Osteocyte (in vitro differentiated cells): Measurements from ENCODE around the gene LFNG. TPM values are rescaled to one million over a fixed set of nuclear protein-coding genes. Genes with fewer than 3 reads are reported as not detected.

Experiments
- DNase-seq: peaks from one replicate; pipeline ENCODE4 v3.0.0; 2021; ENCODE audit warnings: mixed read lengths; ENCODE audit not compliant: unreplicated experiment; ENCODE audit errors: extremely low spot score
- H3K27ac Mint-ChIP-seq: one replicate; pipeline ENCODE4 v1.8.0; 2021; ENCODE audit warnings: mild to moderate bottlenecking, mixed read lengths; ENCODE audit not compliant: unreplicated experiment
- H3K27me3 Mint-ChIP-seq: one replicate; pipeline ENCODE4 v1.8.0; 2021; ENCODE audit warnings: mixed read lengths; ENCODE audit not compliant: unreplicated experiment
- H3K36me3 Mint-ChIP-seq: one replicate; pipeline ENCODE4 v1.8.0; 2021; ENCODE audit warnings: mixed read lengths; ENCODE audit not compliant: unreplicated experiment
- H3K4me1 Mint-ChIP-seq: one replicate; pipeline ENCODE4 v1.8.0; 2021; ENCODE audit warnings: mixed read lengths; ENCODE audit not compliant: unreplicated experiment
- H3K4me3 Mint-ChIP-seq: one replicate; pipeline ENCODE4 v1.8.0; 2021; ENCODE audit warnings: mild to moderate bottlenecking, moderate library complexity, mixed read lengths; ENCODE audit not compliant: unreplicated experiment
- H3K9me3 Mint-ChIP-seq: one replicate; pipeline ENCODE4 v1.8.0; 2021; ENCODE audit warnings: mixed read lengths; ENCODE audit not compliant: unreplicated experiment
- CTCF ChIP-seq: fragments of 200-600 bp; sonication (generic); IDR thresholded peaks from 2 replicates; pipeline ENCODE4 v1.5.0; 2021; ENCODE audit warnings: antibody characterized with exemption, mild to moderate bottlenecking, moderate library complexity
- total RNA-seq: library from RNA; stranded (reverse); gene quantifications from 2 replicates; pipeline ENCODE4 v1.2.1, GENCODE V29; 2021

Gene LFNG
- total RNA-seq, 1 donor from 2014 or later: 23.3 TPM

GRCh38 chr7:2476776-2477446, 42.7 kb upstream of the LFNG start:
- H3K27ac Mint-ChIP-seq: no peak overlapping the region
- TF ChIP-seq CTCF: no peak
- DNase-seq: no peak
- H3K9me3 Mint-ChIP-seq: no peaks in the 10 kb centered on the region
- H3K4me1 Mint-ChIP-seq: peaks cover 24% of the 10 kb centered on the region
- H3K36me3 Mint-ChIP-seq: no peaks in the 10 kb centered on the region
- no peak overlapping the region for H3K4me3 Mint-ChIP-seq
- no peaks in the 10 kb centered on the region for H3K27me3 Mint-ChIP-seq

- no peak for DNase-seq
- Mint-ChIP-seq H3K36me3 (no peaks in the 10 kb centered on the region), H3K27ac (no peak overlapping the region), H3K4me3 (no peak overlapping the region), H3K4me1 (peaks cover 24% of the 10 kb centered on the region), H3K27me3 (no peaks in the 10 kb centered on the region), H3K9me3 (no peaks in the 10 kb centered on the region)
- peak; percentile 78 for TF ChIP-seq CTCF
These were observed 41.9 kb upstream of the LFNG start for GRCh38 chr7:2477447-2478398.

- Mint-ChIP-seq H3K27ac (no peak overlapping the region), H3K36me3 (no peaks in the 10 kb centered on the region), H3K4me1 (peaks cover 24% of the 10 kb centered on the region), H3K4me3 (no peak overlapping the region), H3K9me3 (no peaks in the 10 kb centered on the region), H3K27me3 (no peaks in the 10 kb centered on the region)
- TF ChIP-seq CTCF: no peak
- no peak for DNase-seq
These were observed 41.2 kb upstream of the LFNG start for GRCh38 chr7:2478399-2478785.

GRCh38 chr7:2478800-2479199, 40.8 kb upstream of the LFNG start:
- Mint-ChIP-seq H3K27me3 (no peaks in the 10 kb centered on the region), H3K4me1 (peaks cover 24% of the 10 kb centered on the region), H3K36me3 (no peaks in the 10 kb centered on the region), H3K27ac (no peak overlapping the region), H3K9me3 (no peaks in the 10 kb centered on the region), H3K4me3 (no peak overlapping the region)
- no peak for DNase-seq
- TF ChIP-seq CTCF: no peak
